Limb (tissue), 2 donors: ENCODE results near the gene EFNA1.
"Not testable (repeated sequence)": the region's sequence is repeated elsewhere in the genome, so short reads cannot be mapped to it uniquely, and the experiment has no call there.

Source experiments
- DNase-seq, 2 donors: peaks; one replicate each; pipeline ENCODE4 v3.0.0-alpha.2; 2016; ENCODE audit errors: extremely low spot score in 2 of 2

EFNA1 gene

DNA sequence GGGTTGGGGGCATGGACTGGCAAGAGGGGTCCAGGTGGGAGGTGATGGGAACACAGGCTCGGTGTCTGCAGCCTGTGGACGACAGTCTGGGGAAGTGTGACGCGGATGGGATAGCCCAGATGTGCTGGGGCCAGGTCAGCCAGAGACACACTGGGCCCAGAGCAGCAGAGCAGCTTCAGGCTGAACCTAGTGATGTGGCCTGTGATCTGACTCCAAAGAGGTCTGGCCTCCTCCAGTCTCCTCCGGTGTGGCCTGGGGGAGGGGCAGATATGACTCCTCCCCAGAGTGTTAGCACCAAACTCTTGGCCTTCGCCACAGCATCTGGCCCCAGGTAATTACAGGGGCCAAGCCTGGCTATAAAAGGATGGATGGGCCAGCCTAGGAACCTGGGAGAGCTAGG lies 35.5 kb upstream of the EFNA1 start:
- DNase-seq = no peak

DNA sequence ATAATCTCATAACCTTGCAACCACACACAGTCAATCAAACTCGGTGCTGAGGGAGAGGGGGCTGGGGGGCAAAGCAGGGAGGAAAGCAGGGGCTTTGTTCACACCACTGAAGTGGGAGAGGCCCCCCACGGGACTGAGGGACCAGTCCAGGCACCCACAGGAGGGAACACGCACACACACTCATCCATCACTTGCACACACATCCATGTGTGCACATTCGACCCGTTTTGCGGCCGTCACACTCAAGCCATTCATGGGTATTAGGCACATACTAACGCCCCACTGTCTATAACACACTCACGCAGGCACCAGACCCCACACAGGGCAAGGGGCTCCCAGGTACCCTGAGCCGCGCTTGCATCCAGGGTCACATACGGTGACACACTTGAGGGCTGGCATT lies 35.0 kb upstream of the EFNA1 start:
- no peak for DNase-seq

DNA sequence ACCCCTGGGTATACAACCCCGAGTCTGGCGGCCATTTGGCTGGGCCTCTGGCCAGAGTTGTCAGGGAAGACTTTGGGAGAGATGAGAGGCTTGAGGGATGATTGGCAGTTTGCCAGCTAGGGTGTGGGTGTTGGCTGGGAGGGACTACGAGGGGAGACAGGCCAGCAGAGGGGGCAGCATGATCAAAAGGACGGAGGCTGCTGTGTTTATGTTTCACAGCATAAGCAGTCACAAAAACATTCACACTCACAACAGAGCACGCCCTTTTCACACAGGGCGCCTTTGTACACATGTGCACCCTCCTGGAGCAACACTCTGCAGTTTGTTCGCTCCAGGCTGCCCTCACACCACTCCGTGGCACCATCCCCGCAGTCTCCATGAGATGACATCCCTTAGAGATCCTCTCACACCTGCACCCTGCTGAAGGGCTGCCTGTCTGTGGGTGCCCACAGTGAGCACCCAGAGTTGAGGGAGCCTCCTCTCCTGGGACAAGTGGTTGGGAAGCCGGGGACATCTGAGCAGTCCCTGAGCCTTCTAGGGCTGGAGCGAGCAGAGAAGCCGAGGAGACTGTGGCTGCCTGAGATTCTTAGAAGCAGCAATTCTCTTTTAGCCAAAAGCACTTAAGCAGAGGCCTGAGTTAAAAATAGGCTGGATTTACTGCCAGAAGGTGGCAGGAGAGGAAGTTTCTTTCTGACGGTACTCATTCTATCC lies 33.6 kb upstream of the EFNA1 start:
- DNase-seq = peak; percentile 66 to 81

DNA sequence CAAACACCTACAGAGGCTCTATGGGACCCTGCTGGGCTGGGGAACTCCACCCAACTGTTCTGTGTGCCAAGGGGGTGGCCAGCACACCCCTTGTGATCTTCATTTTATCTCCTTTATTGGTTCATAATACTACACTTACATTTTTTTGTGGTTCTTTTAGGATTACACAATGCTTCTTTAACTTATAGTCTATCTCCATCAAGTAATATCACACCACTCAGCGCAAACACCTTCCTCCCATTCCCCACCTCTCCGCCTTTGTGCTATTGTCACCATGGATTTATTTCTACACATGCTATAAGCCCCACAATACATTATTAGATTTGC lies 33.1 kb upstream of the EFNA1 start:
- no peak for DNase-seq

DNA sequence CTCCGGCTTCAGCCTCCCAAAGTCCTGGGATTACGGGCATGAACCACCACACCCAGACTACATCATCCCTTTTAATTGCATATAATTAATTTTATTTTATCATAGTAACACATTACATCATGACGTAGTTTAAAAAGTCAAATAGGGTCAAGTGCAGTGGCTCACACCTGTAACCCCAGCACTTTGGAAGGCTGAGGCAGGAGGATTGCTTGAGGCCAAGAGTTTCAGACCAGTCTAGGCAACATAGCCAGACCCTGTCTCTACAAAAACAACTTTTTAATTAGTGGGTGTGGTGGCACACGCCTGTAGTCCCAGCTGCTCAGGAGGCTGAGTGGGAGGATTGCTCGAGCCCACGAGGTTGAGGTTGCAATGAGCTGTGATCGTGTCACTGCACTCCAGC lies 28.3 kb upstream of the EFNA1 start:
- DNase-seq = no peak

DNA sequence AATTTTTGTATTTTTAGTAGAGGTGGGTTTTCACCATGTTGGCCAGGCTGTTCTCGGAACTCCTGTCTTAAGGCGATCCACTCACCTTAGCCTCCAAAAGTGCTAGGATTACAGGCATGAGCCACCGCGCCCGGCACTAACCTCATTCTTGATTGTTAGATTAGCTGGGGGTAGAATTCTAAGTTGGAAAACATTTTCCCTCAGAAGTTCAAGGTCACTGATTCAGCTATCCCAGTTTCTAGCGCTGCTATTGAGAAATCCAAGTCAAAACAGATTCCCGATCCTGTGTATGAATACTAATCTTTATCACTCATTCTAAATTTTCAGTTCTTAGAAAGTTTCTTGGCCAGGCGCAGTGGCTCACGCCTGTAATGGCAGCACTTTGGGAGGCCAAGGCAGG lies 24.4 kb upstream of the EFNA1 start:
- DNase-seq = no peak

DNA sequence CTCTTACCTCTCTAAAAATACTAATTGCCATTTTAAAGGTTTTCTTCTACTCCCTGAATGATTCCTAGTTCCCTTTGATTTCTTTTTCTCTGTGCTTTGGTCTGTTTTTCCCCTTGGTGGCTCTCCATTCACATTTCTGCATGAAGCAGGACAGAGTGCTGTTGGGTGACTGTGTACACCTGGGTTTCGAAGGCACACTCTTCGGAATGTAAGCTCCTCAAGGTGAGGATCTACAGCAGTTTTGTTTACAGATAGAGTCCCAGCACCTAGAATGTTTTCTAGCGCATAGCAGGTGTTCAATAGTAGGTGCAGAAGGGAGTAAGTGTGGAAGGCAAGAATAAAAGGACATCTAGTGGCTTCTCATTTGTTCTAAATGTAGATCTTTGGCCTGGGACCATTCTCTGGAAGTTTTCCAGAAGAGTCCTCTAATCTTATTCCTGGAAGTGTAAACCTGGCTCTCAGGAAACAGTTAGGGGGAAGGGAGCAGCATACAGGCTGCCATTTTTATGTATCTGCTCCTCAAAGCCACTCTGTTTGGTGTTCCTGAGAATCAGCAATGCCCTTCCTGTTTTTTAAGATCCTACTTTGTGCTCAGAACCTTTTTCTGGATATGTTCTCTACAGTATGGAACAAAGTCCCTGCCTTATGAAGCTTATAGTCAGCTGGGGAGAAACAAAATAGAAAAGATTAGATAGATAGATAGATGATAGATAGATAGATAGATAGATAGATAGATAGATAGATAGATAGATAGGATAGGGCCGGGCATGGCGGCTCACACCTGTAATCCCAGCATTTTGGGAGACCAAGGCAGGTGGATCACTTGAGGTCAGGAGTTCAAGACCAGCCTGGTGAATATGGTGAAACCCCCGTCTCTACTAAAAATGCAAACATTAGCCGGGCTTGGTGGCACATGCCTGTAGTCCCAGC lies 22.8 kb upstream of the EFNA1 start:
- no peak for DNase-seq

DNA sequence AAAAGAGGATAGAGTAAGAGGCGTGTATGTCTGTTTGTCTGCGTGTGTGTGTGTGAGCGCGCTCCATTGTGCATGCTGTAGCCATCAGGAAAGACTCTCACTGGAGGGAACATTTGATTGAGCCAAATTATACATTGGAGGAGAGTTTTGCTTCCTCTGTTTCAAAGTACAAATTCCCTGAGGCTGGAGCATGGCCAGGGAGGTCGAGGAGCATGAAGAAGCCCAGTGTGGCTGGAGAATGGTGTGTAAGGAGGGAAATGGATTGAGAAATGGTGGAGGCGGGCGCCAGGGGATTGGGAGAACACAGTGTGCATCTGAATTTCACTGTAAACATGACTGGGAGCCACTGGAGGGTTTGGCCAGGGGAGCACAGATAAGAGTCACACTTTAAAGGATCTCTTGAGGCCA lies 22.1 kb upstream of the EFNA1 start:
- no peak for DNase-seq

DNA sequence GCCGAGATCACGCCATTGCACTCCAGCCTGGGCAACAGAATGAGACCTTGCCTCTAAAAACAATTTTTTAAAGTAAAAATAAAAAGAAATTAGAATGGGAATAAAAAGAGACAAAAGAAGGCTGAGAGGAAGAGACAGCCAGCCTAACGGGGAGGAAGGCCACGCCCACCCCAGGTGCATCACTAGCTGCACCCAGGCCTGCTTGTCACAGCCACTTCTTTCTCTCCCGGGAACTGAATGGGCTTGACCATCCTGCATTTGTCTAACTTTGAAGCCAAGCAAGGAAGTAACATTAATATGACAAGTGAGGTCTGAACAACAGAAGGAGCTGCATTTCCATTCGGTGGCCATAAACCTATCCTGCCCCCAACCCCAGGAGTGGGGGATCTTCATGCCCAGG lies 20.8 kb upstream of the EFNA1 start:
- no peak for DNase-seq

DNA sequence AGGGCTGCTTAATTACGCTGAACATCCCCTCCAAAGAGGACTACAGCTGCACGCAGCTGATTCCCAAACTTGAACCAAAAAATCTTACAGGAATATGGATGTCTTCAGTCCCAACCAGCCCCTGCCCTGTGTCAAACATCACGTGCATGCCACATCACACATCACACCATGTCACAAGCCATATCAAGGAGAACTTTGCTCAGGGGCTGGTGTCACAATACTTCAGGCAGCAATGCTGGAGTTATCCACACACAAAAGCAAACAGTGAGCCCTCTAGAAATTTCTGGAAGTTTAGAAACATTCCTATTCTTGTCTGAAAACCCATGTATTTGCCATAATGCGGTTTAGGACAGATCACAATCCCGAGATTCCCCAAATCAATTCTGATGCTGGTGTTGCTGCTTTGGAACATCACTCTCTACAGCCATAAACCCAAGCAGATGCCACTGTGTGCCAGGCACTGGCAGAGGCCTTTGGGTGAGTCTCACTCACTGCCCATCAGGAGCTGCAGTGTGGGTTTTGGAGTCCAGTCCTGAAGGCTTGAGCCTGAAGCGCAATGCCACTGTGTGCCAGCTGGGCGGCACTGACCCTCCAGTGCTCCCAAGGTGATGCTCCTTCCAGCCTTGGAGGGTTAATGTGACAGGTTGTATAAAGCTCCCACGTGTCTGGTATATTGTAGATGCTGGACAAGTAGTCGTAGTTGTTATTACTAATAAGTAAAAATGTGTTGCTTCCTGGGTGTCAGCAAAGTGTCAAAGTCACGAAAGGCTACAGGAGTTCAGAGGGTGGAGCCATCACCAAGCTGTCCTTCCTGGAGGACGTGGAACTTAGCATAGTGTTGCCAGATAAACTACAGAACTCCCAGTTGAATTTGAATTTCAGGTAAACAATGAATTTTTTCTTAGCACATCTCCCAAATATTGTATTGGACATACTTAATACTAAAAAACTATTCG lies 20.1 kb upstream of the EFNA1 start:
- no peak for DNase-seq

DNA sequence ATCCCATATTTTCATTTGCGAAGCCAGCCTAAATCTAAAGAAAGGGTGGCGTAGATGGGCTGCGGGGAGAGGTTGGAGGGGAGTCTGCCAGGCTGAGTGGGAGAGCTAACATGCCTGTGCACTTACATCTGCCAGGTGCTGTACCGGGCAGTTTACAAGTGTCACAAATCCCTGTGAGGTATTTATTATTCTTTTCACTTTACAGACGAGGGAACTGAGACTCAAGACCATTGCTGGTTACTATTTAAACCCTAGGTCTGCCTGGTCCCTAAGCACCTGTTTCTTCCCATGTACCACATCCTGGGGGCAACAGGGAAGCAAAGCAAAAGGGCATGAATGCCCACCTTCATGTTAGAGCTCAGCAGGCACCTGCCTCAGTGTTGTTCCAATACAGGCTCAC lies 19.4 kb upstream of the EFNA1 start:
- DNase-seq = no peak

DNA sequence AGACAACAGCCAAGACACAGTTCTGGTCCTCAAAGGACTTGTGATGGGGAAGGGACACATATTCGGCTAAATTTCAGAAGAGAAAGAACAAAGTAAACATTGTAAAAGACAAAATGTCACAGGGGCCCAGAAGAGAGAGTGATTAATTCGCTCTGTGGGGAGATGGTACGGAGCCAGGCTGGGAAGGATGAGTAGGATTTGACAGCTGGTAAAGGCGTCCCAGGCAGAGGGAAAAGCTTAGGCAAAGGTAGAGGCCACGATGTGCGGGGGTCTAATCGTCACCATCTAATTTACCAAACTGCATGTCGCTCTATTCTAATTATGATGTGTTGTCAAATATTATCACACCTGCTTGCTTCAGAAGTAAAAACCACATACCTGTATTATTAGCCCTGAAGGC lies 17.3 kb upstream of the EFNA1 start:
- no peak for DNase-seq

DNA sequence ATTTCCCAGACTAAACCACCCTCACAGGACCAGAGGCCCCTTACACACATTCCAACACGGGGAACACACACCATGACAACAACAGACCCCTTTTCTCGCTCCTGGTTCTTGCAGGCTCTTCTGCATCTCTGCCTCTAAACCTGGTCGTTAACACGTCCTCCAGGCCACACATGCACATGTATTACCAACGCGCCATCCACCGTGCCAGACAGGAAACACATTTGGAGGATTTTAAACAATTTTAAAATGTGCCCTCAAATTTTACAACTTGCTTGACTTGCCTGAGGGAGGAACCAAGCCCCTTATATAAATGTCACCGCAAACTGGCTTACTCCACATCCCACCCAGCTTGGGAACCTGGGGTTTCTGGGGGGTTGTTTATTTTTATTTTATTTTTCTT lies 16.9 kb upstream of the EFNA1 start:
- no peak for DNase-seq

DNA sequence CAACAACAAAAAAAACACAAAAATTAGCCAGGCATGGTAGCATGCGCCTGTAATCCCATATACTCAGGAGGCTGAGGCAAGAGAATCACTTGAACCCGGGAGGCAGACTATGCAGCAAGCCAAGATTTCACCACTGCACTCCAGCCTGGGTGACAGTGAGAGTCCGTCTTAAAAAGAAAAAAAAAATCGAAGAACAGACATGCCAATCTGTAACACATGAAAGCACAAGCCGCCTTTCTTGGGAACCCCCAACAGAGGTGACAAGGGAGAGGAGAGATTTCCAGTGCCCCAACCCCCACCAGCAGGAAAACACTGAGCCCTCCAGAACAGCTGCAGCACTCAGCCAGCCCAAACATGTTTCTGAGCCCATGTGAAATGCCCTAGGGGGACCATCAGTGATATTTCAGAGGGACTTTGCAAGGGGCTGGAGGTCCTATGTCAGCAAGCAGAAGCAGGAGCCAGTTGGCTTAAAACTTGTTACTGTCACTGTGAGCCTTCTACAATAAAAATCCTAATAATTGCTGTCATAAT lies 14.2 kb upstream of the EFNA1 start:
- no peak for DNase-seq

DNA sequence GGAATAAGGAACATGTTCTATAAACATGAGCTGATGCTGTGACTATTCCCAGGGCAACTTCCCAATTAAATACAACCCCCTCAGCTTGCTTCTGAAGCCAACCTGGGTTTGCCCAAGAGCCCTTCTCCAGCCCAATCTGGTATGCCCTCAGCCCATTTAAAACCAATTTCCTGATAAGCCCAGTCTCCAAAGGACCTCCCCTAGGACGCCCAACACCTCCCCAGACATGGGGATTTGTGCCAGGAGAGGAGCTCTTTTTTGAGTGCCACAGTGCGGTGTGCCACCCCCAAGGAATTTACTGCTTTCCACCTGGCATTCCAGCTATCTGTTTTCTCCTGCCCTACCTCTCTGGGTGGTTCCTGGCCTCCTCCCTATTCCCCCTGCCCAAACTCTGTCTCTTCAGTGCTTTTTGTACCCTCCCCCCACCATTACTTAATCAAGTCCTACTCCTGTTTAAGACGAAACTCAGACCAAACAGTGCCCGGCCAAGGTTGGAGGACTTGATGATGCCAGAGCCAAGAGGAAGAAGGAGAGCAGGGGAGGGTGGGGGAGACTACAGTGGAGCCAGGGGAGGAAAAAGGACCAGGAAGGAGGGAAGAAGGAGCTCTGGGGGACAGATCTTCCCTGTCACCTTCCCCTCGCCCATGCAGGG lies 11.4 kb upstream of the EFNA1 start:
- no peak for DNase-seq

DNA sequence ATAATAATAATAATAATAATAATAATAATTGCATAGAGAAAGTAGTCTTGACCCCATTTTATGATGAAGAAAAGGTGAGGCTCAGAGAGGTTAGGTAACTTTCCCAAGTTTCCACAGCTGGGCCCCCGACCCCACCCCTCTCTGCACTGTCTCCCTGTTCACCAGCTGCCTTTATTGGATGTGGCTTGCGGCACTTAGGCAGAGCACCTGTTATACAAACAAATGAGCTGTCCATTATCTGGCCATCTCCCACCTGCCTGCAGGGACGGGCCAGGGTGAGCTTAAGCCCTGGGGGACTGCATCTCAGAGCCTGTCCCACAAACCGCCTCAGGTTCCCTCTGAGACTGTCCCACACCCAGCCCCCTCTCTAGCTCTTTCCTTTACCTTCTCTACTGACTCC lies 10.1 kb upstream of the EFNA1 start:
- DNase-seq = no peak

DNA sequence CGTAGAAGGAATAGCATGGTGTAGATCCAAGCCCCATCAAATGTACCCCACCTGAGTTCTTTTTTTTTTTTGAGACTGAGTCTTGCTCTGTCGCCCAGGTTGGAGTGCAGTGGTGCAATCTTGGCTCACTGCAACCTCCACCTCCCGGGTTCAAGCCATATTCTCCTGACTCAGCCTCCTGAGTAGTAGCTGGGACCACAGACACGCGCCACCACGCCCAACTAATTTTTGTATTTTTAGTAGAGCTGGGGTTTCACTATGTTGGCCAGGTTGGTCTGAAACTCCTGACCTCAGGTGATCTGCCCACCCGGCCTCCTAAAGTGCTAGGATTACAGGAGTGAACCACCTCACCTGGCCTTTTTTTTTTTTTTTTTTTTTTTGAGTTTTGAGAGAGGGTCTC lies 9.6 kb upstream of the EFNA1 start:
- DNase-seq = not testable (repeated sequence)

DNA sequence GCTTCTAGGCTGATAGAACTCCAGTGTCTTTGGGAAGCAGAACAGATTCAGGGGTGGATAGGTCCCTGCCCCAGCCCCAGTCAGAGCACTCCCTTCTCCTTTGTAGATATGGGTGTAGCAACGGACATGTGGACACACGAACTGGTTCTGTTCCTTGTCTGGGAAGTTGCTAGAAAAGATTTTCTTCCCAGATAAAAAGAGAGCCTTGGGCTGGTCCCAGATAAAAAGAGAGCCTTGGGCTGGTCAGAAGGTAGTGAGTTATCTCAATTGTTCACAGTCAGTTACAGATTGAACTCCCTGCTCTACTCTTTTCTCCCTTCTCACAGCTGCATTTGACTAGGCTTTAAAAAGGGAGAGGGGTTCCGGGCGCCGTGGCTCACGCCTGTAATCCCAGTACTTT lies 7.4 kb upstream of the EFNA1 start:
- no peak for DNase-seq

DNA sequence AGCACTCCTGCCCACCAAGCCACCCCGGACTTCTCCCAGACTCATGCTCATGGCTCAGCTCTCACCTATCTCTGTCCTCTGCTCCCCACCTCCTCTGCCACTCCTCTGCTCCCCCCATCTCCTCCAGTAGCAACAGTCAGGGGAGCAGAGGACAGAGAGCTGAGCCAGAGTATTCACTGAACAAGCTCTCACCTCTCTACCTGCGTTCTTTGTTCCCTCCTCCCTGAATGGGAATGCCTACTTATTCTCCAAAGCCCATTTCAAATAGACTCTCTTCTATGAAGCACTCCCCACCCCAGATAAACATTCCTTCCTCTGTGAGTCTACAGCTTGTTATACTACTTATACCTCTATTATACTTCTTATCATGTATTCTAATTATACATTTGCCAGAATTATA lies 6.4 kb upstream of the EFNA1 start:
- no peak for DNase-seq

DNA sequence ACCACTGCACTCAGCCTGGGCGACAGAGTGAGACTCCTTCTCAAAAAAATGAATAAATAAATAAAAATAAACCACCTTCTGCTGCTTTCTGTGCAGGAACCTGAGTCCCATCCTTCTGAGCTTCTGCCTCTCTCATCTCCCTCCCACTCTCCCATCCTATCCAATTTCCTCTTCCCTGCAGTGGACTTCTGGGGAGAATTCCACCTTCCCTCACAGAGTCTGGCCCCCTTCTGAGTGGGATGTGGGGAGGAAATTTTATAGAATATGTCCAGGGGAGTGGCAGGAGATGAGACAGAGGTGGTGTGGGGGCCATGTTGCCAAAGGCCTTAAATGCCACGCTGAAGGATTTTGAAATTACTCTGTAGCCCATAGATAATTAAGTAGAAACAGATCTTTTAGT lies 5.4 kb upstream of the EFNA1 start:
- no peak for DNase-seq

DNA sequence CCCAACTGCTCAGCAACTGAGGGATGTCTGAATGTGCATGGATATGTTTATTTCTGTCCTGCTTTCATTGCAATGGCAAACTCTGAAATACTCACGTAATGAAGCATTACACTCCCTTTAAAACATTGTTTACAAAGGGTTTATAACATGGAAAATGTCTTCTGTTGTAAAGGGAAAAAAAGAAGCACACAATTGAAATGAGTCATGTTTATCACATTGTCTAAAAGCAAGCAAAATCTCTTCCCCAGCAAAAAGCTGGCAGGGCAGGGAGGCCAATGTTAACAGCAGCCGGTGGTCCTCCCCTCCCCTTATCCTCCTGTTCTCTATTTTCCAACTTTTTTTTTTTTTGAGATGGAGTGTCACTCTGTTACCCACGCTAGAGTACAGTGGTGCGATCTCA lies 3.9 kb upstream of the EFNA1 start:
- DNase-seq = no peak
